CD4-positive, alpha-beta T cell treated with Interleukin-1 beta for 1 hour (primary cell): Measurements from ENCODE around the gene SYNCRIP.
A peak's percentile ranks its signal among the peaks of the same experiment; 100 is the strongest.
"Not testable (repeated sequence)": the region's sequence is repeated elsewhere in the genome, so short reads cannot be mapped to it uniquely, and the experiment has no call there.

Source experiments
- DNase-seq, 2 donors: peaks; one replicate each; pipeline ENCODE4 v3.0.0-alpha.2; 2020 to 2022

The SYNCRIP gene

DNA sequence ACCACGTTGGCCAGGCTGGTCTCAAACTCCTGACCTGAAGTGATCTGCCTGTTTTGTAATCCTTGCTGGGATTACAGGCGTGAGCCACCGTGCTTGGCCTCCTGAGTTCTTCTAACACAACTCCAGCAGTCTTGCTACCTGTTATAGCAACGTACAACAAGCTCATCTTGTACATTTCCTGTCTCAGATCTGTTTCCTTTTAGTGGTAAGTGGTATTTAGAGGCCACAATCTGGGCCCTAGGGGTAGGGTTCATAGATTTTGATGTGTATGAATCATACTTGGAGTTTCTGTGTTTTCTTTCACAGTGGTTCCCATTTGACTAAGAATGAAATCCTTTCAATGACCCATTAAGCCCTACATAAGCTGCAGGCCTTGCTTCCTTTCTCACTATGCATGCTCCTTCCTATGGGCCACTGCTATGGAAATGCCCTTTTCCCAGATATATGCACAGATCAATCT lies 27.1 kb upstream of the SYNCRIP start:
- peak; percentile 16 to 70 for DNase-seq

DNA sequence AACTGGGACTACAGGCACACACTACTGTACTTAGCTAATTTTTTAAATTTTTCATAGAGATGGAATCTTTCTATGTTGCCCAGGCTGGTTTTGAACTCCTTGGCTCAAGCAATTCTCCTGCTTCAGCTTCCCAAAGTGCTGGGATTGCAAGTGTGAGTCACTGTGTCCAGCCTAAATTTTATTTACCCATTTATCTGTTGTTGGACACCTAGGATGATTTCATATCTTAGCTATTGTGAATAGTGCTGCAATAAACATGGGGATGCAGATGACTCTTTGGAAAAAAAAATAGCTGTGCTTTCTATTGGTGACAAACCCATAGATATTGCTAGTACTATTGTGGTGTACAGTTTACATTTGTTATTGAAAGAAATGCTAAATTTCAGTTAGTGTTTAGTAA lies 19.6 kb upstream of the SYNCRIP start:
- DNase-seq = no peak

DNA sequence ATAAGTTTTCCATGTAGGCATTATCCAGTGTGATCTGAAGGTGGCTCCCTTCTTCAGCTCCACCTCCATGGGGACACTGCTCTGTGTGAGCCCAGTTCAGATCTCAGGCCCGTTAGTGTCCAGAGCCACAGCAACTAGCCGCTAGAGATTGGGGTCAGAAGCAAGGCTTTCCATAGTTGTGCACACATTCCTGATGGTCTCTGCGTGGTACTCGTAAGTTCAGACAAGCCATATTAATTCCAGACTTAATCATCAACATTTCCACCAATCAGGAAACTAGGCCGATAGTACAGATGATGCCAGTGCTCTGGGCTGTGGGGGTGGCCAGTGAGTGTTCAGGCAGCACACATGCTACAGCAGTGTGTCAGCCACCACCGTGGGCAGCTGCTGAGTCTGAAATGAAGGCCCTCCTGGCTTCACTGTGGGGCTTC lies 17.5 kb upstream of the SYNCRIP start:
- no peak for DNase-seq

DNA sequence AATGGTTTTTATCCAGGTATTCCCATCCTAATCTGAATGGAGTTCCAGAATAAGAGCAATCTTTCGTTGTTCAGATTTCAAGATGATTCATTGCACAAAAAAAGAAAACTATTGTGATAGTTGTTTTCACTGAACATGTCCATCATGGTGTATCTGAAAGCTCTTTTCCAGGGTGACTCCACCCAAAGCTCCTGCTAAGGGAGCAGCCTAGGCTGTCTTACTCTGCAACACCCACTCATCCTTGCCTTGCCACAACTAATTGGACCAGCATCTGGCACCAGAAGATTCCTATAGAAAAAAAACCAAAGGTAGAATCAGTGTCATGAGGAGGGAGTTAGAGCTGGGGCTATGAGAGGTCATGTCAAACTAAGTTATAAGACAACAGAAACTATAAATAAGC lies 7.9 kb upstream of the SYNCRIP start:
- no peak for DNase-seq

DNA sequence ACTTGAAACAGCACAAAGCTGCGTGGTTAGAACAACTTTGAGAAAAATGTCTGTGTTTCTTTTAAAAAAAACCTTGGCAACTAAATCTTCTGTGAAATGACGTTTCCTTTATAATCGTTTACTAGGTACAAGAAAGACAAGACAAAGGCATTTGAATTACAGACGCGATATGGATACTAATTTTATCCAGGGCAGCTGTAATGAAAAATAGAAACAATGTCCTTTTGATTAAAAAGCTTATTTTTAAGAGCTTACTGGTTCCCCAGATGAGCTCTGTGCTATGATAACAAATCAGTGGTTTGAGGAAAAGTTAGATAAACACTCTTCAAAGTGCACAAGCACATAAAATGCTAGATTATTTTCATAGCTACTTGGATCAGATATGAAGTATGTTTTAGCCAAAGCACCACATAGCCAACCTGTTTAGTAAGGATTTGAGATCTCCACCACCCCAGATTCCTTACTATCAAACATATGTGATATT lies 1.6 kb upstream of the SYNCRIP start:
- no peak for DNase-seq

DNA sequence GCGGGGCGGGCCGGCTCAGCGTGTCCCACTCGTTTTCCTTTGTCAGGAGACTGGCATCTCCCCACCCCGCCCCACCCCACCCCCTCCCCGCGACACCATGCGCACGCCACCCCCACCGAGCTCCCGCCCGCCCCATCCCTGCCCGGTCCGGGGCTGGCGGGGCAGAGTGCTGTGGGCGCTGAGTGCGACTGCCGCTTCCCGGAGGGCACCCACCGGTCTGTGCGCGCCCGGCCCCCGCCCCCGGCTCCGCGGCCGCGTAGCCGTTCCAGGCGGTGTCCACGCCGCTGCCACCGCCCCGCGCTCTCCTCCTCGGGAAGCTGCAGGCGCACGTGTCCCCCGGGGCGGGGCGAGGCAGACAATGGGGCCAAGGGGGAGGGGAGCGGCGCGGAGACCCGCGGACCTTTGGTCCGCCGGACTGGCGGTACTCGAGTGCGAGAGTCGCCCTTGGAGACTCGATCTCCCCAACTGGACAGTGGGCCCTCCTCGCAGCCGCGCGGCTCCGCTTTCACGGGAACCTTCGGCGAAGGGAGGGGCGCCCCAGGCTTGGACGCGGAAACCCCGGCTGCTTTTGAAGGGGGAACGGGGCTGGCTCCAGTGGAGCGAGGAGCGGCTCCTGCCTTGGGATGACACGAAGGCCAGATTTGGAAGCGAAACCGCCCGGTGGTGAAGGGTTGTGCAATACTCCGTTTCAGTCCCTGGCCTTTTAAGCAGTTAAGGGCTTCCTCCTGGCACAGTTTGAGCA lies 1.0 kb upstream of the SYNCRIP start:
- DNase-seq = peak; percentile 65 to 75

DNA sequence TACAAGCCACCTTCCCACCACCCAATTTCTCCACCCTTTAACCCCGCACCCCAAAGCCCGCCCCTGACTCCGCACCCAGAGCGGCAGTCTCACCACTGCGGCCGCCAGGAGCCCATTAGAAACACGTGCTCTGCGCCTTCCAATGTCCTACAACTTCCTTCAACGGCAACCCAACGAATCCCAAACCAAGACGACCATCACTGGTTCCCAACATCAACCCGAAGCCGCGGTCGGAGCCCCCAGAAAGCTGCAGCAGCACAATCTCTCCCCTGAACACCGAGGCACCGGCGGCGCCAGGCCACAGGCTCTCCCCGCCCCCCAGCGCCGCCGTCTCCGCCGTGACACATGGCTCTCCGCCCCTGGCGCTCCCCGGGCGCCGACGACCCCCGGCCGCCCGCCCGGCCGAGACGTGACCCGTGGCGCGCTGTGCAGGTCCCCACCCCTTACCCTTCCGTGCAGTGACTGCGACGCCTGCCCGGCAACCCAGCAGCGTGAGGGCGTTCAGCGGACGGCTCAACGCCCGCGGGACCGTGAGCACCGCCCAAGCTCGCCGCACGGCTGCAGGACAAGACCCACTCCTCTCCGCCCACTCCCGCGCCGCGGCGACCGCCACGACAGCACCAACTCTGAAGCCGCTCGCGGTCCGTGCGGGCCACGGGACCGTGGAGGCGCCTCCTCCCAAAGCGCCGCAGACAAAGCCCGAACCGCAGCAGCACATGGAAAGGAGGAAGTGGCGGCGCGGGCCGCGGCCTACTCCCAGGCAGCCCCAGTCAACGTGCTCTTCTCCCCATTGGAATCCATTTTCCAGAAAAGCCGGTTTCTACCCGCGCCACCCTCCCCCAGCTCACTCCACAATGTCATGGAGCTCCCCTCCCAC lies 551 bp downstream of the SYNCRIP start:
- peak; percentile 52 to 59 for DNase-seq

DNA sequence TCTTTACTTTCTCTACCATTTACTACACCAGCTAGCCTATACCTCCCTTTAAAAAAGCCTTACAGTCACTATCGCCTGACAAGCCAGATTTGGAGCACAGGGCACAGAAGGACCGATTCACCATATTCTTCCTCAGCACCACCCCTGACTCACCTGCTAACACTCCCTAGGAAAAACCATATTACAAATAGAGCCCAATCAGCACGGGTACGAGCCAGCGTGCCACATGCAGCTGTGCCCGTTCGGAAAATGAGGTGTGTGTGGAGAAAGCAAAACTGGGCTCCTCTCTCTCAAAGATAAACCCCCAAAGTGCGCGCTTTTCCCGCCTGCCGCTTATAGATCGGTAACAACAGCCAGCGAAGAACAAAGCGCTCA lies 1.2 kb downstream of the SYNCRIP start:
- no peak for DNase-seq

DNA sequence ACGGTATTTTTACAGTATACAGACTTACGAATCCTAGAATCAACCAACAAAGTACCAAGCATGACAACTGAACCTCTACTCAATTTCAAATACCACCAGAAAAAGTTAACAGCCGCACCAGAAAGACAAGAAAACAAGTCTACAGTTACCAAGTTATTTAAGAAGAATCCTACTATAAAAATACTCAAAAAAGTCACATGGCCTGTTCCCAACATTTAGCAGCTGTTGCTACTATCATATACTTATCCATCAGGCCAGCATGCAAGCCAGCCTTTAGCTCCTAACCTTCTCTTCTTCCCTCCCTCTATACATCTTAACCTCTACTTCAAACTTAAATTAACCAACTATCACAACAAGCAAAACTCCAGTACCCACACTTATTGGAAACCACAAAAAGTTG lies 1.9 kb downstream of the SYNCRIP start:
- no peak for DNase-seq

DNA sequence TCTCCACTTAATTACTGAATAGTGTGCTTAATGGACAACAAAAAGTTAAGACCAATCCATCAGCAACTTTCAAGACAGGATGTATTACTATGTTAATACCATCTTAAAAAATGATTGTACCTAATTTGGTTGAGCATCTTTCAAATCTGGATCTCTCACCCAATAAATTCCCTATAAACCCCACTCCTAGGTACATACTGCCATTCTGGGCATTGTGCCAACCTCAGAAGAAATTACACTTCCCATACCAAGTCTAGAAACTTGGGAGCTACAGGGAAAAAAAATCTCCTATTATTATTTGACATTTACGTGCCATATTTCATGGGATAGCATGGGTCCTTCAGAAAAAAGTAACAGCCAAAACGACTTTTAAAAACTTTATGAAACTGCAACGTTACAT lies 5.1 kb downstream of the SYNCRIP start:
- DNase-seq = no peak

DNA sequence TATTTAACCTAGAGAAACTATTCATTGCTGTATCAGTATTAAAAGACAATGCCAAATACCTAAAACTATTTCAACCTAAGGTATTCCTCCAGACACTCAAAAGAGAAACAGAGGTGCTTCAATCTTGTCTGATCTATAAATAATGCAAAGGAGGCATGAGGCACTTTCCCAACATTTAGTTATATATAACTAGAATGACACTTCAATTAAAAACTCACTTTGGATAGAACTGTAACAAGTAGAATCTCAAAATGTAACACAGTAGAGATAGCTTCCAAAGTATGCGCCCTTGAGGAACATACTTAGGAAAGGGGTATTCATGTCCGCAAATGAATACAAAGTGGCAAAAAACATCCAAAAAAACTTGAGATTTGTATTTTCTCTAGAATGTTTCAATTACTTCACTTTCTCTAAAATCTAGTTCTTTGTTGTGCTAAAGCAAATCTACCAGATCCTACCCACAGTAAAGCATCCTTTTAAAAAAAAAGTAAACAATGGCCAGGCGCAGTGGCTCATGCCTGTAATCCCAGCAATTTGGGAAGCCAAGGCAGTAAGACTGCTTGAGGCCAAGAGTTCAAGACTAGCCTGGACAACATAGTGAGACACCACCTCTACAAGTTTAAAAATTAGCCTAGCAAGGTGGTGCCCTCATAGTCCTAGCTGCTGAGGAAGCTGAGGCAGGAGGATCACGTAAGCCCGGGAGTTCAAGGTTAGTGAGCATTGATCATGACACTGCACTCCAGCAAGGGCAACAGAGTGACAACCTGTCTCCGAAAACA lies 10.3 kb downstream of the SYNCRIP start:
- no peak for DNase-seq

DNA sequence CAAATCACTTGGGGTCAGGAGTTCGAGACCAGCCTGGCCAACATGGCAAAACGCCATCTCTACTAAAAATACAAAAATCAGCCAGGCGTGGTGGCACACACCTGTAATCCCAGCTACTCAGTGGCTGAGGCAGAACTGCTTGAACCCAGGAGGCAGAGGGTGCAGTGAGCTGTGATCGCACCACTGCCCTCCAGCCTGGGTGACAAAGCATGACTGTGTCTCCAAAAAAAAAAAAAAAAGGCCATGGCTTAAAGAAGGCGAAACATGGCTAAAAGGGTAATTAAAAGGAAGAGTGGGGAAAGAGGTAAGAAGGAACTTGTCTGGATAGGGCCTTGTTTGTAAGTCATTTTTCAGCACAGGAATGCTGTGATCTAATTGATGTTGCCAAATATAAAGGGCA lies 11.6 kb downstream of the SYNCRIP start:
- DNase-seq = not testable (repeated sequence)

DNA sequence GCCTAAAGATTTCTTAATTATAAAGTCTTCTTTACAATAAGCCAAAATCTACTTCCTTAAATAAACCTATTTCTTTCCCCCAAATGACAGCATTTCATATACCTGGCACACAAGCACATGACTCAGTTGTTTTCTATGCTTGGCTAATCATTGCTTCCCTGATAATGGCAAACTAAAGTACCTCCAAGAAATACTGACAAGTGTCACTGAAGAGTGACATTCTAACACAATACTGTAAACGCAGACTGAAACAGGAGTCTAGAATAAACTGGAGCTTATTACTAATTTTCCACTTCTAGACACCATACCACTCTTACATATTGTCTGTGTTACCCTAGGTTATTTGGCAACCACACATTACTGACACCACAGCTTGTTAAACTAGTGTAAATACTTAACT lies 14.3 kb downstream of the SYNCRIP start:
- no peak for DNase-seq

DNA sequence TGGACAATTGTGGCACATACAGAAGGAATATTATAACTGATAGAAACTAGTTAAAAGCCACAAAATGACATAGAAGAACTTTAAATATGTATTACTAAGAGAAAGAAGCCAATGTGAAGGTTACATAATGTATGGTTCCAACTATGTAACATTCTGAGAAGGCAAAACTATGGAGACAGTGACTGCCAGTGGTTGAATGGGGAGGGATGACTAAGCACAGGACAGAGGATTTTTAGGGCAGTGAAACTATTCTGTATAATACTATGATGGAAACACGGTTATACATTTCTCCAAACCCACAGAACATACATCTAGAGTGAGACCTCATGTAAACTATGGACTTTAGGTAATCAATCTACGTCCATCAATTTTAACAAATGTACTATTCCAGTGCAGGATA lies 22.4 kb downstream of the SYNCRIP start:
- DNase-seq = no peak

DNA sequence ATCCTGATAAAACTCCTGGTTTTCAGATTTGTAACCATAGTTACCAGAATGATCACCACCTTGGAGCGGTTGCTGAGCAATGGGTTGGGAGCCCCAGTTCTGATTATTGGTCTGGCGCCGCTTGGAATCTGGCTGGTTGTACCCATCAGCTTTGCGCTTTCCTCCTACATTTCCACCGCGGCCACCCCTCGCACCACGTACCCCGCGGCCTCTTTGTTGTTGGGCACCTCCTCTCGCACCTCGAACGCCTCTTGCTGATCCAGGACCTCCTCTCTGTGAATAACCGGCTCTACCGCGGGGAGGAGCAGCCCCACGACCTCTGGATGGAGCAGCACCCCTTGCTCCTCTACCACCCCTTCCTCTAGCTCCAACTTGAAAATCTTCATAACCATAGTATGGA lies 27.9 kb downstream of the SYNCRIP start:
- DNase-seq = no peak

DNA sequence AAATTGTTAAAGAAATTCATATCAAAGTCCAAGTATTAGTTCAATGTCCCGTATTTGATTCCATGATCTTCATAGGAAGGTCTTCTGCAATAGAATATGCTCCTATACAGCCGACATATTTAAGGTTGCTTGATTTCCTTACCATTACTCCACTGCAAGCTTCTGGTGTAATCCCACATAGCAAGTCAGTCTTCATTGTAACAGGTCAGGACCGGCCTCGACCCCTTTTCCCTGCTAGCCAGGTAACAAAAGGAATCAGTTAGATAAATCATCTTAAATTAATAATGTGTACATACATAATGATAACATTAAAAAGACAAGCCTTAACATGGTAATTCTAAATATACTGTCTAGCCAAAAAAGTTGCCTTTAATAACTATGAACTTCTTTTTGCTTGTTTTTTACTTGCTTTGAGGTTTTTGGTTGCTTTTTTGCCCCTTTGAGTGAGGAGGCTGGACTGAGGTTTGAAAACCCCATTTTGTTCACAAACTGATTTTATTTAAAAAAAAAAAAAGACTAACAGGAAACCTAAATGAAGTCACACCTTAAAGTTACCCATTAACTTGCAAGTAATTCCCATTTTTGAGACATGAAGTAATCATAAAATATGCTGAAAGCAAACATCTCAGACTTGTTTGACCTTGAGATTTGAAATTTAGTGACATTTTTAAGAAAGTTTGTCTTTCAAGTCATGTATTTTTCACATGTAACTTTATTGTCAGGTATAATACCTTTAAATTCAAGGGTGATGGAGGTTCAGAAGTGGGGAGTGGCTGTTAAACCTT lies 29.8 kb downstream of the SYNCRIP start:
- DNase-seq = no peak

DNA sequence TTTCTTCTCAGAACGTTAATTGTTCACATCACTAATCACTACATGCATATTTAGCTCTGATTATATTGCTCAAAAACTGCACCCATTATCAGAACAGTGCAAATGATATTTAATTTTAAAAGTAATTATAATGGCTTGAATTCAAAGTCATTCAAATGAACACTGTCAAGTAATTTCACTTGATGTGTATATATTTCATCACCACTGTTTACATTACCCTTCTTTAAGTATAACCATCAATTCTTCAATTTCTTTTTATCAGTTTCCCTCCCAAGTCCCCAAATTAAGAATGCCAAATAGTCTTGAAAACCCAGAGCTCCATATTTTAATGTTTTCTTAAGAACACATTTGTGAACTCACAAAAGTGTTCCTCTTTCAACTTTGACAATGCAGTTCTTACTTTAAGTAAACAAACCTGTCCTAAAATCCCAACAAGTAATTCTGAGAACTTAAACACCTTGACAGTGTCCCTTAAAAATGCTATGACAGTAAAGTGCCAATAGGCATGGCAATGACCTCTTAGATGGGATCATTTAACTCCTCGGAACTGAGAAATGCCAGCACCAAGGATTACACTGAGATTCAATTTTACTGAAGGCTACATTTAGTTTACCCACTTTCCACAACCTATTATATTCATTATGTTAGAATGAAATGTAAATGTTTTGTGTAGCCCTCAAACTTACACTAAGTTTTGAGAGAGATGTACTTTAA lies 32.3 kb downstream of the SYNCRIP start:
- no peak for DNase-seq

DNA sequence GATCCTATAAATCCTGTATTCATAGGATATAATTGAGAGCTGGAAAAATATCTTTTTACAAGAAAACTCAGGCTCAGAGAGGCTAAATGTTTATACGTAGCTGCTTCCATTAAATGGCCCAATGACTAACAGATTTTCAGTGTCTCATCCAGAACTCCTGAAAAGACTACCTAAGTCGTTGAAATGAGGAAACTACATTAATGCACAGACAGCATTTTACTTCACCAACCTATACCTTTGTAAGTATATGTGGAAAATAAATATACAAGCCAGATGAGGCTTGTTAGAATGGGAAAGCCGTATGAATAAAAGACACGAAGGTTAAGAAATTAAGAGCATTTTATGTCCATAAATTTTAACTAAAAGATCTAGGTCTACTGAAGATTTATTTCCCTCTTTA lies 40.6 kb downstream of the SYNCRIP start:
- DNase-seq = no peak

DNA sequence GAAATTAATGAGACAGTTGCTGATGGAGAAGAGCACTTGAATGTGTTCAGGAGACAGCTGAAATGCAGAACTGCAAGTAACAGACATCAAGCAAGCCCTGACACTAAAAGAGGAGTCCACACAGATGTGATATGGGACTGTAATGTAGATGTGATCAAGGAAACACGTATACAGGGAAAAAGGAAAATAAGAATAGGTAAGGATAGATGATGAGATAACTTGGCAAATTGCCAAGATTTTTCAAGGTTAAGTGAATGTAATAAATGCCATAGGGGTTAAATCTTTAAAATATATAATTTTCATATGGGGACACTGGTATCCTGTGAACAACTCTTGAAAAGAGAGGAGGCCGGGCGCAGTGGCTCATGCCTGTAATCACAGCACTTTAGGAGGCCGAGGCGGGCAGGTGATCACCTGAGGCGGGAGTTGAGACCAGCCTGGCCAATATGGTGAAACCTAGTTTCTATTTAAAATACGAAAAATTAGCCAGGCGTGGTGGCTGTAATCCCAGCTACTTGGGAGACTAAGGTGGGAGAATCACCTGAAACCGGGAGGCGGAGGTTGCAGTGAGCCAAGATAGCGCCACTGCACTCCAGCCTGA lies 41.9 kb downstream of the SYNCRIP start:
- DNase-seq = no peak

DNA sequence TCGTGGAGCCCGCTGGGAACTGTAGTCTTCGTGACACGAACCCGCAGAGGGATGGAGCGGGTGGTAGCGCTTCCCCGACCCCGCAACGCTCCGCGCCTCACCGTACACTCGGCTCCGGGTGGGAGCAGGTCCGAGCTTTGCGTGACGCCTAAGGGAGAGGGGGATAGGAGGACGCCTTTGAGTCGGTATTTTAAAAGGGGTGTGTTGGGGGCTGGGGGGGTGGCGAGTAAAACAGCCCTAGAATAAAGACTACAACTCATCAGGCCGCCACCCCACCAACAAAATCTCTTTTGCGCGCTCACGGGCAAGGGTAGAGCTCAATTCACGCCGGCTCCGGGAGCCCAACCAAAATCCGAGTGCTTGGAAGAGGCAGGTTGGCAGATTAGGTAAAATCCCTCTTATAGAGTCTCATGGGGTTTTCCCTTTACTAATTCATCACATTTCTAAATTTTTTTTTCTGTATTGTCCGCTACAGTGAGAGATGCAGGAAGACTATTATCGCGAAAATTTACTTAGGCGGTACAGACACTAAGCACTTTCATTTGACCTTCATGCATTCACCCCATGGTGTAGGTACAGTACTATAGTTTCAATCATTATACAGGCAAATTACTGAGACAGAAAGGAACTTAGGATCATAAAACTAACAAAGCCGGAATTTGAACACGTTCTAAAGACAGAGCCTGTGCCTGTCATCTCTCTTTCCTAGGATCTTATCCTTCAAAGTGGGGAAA lies 48.3 kb downstream of the SYNCRIP start:
- peak in 1 of 2 donors; percentile 55 for DNase-seq
